WTC11 (cell line): Measurements from ENCODE around the gene STK32B.

Experiments used
- ATF6 ChIP-seq: sonication (generic); formaldehyde crosslinking; IDR thresholded peaks from 2 replicates; pipeline ENCODE4 v1.8.1; 2023; ENCODE audit warnings: mild to moderate bottlenecking, missing genetic modification reagents
- CTCF ChIP-seq: fragments of 200-600 bp; IDR thresholded peaks from 2 replicates; pipeline ENCODE4 v1.8.0; 2022; ENCODE audit warnings: antibody characterized with exemption
- ETV6 ChIP-seq: sonication (generic); formaldehyde crosslinking; IDR thresholded peaks from 2 replicates; pipeline ENCODE4 v1.8.1; 2022; ENCODE audit warnings: mild to moderate bottlenecking, missing genetic modification reagents
- NR2C2 ChIP-seq: sonication (generic); formaldehyde crosslinking; IDR thresholded peaks from 2 replicates; pipeline ENCODE4 v1.8.0; 2022; ENCODE audit warnings: mild to moderate bottlenecking, missing genetic modification reagents

- no peak for TF ChIP-seq CTCF
- no peak for TF ChIP-seq ATF6 (CRISPR knock-in tag)
- TF ChIP-seq NR2C2 (CRISPR knock-in tag) = no peak
- no peak for TF ChIP-seq ETV6 (CRISPR knock-in tag)
Measured at GRCh38 chr4:5192271-5192670, 141.0 kb downstream of the STK32B start.
